ENCODE data around the gene NACA. TPM values are rescaled to one million over a fixed set of nuclear protein-coding genes. Genes with fewer than 3 reads are reported as not detected.

The NACA gene
- 1,451 to 1,910 TPM (median 1,503 TPM) in 5 replicates for total RNA-seq (2022; extraction: Qiagen RNA extraction)

GRCh38 chr12:56724972-56725722 is at the start of gene NACA:
NACA (minus strand) TSS chr12:56725299; CDS start chr12:56724521, 778 bp downstream.

GRCh38 chr12:56751712-56752598 is 26.9 kb upstream of the NACA start, which contains the start of gene PRIM1:
PRIM1 (minus strand) TSS chr12:56752323; CDS start chr12:56752298, 25 bp downstream.

DNA sequence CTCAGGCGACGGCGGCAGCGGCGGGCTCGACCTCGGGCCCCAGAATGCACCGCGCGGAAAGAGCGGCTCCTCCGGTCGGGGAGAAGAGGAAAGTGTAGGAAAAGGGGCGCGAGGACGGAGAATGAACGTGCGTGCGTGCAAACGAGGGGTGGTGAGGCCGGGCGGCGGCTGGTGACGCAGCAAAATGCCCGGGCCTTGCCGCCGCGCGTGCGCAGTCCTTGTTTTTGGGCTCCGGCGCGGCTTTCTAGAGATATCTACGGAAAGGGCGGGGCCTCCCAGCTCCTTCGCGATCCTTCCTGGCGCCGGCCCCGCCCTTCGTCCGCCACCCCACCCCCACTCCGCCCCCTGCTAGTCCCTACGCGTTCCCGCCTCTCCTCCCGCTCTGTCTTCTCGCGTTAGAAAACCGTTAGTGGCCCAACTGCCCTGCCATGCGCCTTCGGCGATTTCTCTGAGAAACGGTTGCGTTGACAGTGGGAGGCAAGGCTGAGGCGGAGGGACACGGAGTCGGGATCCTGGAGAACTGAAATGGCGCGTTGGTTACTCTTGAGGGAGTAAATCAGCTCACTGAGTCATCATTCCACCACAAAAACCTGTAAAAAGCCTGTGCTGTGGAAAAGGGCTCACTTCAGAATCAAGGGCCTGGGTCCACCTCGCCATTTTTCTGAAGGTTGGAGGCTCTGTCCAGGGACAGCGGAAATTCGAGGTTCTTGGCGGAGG is 36.8 kb downstream of the NACA start, which contains the start of gene PTGES3:
Gene PTGES3, minus strand, starts transcription at position 156 of the 717 bp plus-strand sequence. CDS start 285 bp downstream, outside the sequence.

Other genes with a start within 250 kb of the NACA start
- 0.13 to 0.24 TPM (median 0.16 TPM) in 3 of 5 replicates, not detected in the others for gene GLS2, start 237.1 kb downstream of the NACA start, total RNA-seq (2022; extraction: Qiagen RNA extraction)
- gene RBMS2, start 203.5 kb downstream of the NACA start, total RNA-seq (2022; extraction: Qiagen RNA extraction) = 9.4 to 18.3 TPM (median 11.8 TPM) in 5 replicates
- gene BAZ2A, start 95.0 kb downstream of the NACA start, total RNA-seq (2022; extraction: Qiagen RNA extraction) = 26.6 to 47.2 TPM (median 40.6 TPM) in 5 replicates
- 808 to 925 TPM (median 897 TPM) in 5 replicates for gene ATP5F1B, start 79.3 kb downstream of the NACA start, total RNA-seq (2022; extraction: Qiagen RNA extraction)
- gene PTGES3, start 37.0 kb downstream of the NACA start, total RNA-seq (2022; extraction: Qiagen RNA extraction) = 350 to 392 TPM (median 368 TPM) in 5 replicates
- gene PRIM1, start 27.0 kb upstream of the NACA start, total RNA-seq (2022; extraction: Qiagen RNA extraction) = 23.7 to 29.5 TPM (median 25.2 TPM) in 5 replicates
- gene HSD17B6, start 38.0 kb upstream of the NACA start, total RNA-seq (2022; extraction: Qiagen RNA extraction) = 0.82 to 1.5 TPM (median 1.2 TPM) in 5 replicates
- gene SDR9C7, start 209.1 kb upstream of the NACA start, total RNA-seq (2022; extraction: Qiagen RNA extraction) = 0.15 TPM in 1 of 5 replicates, not detected in the others
- gene RDH16, start 232.3 kb upstream of the NACA start, total RNA-seq (2022; extraction: Qiagen RNA extraction) = 0.07 to 0.19 TPM (median 0.11 TPM) in 5 replicates